Measurements from ENCODE around the gene FAM111A. TPM values are rescaled to one million over a fixed set of nuclear protein-coding genes. Genes with fewer than 3 reads are reported as not detected.

Gene FAM111A
- polyA plus RNA-seq, 1 of the 3 experiments (the other 2 are of a cell fraction) = 5.9 TPM

DNA sequence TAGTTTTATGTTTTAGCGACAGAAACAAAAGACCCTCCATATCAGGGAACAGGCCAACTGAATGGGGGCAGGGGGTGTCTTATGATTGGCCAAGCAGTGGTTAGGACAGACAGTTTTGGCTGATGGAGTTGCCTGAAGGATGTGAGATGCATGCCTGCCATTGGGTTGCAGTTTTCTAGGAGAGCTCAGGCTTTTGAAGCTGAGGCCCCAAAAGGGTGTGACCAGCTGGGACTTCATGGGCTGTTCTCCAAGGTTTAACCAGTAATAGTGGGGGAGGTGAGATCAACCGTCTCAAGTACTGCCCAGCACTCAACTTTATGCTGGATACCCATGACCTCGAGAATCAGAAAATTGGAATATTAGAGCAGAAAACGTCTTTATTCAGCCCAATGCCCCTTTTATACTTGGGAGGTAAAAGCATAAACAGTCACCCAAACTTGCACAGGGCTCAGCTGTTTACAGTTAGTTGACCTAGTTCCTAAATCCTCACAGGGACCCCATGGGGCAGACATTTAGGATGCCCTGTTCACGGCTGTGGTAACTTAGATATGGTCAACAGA, 42.8 kb downstream of the FAM111A start:
- H3K9me2 ChIP-seq = no peaks in the 10 kb centered on the region
- no peaks in the 10 kb centered on the region for H3K9me3 ChIP-seq
- POLR2A ChIA-PET = no interaction called here
- TF ChIP-seq TAF1 (IDR thresholded peaks at IDR 0.05; ENCODE audit: borderline replicate concordance, low read depth, low read length) = no peak
- no peak for TF ChIP-seq SMC3 (IDR thresholded peaks at IDR 0.05; ENCODE audit: low read depth, low read length)
- TF ChIP-seq FOSL2 (IDR thresholded peaks at IDR 0.05; ENCODE audit: borderline replicate concordance, low read depth) = no peak
- TF ChIP-seq, protein P1, sequence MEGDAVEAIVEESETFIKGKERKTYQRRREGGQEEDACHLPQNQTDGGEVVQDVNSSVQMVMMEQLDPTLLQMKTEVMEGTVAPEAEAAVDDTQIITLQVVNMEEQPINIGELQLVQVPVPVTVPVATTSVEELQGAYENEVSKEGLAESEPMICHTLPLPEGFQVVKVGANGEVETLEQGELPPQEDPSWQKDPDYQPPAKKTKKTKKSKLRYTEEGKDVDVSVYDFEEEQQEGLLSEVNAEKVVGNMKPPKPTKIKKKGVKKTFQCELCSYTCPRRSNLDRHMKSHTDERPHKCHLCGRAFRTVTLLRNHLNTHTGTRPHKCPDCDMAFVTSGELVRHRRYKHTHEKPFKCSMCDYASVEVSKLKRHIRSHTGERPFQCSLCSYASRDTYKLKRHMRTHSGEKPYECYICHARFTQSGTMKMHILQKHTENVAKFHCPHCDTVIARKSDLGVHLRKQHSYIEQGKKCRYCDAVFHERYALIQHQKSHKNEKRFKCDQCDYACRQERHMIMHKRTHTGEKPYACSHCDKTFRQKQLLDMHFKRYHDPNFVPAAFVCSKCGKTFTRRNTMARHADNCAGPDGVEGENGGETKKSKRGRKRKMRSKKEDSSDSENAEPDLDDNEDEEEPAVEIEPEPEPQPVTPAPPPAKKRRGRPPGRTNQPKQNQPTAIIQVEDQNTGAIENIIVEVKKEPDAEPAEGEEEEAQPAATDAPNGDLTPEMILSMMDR (IDR thresholded peaks at IDR 0.05) = no peak
- no peak for TF ChIP-seq GATA2 (CRISPR knock-in tag; IDR thresholded peaks at IDR 0.05)
- no peak for TF ChIP-seq RFX5 (IDR thresholded peaks at IDR 0.05; ENCODE audit: low read length)
- TF ChIP-seq NRF1 (IDR thresholded peaks at IDR 0.05; ENCODE audit: low read depth, low read length) = no peak
- no peak for TF ChIP-seq EZH2phosphoT487 (IDR thresholded peaks at IDR 0.05; ENCODE audit: borderline replicate concordance, low read depth)
- TF ChIP-seq SIN3A (IDR thresholded peaks at IDR 0.05; ENCODE audit: borderline replicate concordance, low read depth, low read length) = no peak
- TF ChIP-seq, protein P2, sequence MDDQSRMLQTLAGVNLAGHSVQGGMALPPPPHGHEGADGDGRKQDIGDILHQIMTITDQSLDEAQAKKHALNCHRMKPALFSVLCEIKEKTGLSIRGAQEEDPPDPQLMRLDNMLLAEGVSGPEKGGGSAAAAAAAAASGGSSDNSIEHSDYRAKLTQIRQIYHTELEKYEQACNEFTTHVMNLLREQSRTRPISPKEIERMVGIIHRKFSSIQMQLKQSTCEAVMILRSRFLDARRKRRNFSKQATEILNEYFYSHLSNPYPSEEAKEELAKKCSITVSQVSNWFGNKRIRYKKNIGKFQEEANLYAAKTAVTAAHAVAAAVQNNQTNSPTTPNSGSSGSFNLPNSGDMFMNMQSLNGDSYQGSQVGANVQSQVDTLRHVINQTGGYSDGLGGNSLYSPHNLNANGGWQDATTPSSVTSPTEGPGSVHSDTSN (IDR thresholded peaks at IDR 0.05) = no peak
- no peak for TF ChIP-seq ELF1 (IDR thresholded peaks at IDR 0.05)
- TF ChIP-seq, protein P3, sequence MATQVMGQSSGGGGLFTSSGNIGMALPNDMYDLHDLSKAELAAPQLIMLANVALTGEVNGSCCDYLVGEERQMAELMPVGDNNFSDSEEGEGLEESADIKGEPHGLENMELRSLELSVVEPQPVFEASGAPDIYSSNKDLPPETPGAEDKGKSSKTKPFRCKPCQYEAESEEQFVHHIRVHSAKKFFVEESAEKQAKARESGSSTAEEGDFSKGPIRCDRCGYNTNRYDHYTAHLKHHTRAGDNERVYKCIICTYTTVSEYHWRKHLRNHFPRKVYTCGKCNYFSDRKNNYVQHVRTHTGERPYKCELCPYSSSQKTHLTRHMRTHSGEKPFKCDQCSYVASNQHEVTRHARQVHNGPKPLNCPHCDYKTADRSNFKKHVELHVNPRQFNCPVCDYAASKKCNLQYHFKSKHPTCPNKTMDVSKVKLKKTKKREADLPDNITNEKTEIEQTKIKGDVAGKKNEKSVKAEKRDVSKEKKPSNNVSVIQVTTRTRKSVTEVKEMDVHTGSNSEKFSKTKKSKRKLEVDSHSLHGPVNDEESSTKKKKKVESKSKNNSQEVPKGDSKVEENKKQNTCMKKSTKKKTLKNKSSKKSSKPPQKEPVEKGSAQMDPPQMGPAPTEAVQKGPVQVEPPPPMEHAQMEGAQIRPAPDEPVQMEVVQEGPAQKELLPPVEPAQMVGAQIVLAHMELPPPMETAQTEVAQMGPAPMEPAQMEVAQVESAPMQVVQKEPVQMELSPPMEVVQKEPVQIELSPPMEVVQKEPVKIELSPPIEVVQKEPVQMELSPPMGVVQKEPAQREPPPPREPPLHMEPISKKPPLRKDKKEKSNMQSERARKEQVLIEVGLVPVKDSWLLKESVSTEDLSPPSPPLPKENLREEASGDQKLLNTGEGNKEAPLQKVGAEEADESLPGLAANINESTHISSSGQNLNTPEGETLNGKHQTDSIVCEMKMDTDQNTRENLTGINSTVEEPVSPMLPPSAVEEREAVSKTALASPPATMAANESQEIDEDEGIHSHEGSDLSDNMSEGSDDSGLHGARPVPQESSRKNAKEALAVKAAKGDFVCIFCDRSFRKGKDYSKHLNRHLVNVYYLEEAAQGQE (IDR thresholded peaks at IDR 0.05; ENCODE audit: low read depth, low read length) = no peak
- TF ChIP-seq, protein P4, sequence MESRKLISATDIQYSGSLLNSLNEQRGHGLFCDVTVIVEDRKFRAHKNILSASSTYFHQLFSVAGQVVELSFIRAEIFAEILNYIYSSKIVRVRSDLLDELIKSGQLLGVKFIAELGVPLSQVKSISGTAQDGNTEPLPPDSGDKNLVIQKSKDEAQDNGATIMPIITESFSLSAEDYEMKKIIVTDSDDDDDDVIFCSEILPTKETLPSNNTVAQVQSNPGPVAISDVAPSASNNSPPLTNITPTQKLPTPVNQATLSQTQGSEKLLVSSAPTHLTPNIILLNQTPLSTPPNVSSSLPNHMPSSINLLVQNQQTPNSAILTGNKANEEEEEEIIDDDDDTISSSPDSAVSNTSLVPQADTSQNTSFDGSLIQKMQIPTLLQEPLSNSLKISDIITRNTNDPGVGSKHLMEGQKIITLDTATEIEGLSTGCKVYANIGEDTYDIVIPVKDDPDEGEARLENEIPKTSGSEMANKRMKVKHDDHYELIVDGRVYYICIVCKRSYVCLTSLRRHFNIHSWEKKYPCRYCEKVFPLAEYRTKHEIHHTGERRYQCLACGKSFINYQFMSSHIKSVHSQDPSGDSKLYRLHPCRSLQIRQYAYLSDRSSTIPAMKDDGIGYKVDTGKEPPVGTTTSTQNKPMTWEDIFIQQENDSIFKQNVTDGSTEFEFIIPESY (IDR thresholded peaks at IDR 0.05; ENCODE audit: borderline replicate concordance, low read depth) = no peak
- no peak for TF ChIP-seq NFIC (IDR thresholded peaks at IDR 0.05; ENCODE audit: borderline replicate concordance)
- no peak for TF ChIP-seq FOXM1 (IDR thresholded peaks at IDR 0.05; ENCODE audit: low read depth)
- TF ChIP-seq MXI1 (IDR thresholded peaks at IDR 0.05; ENCODE audit: low read depth, low read length) = no peak
- no peak overlapping the region for H3K4me3 ChIP-seq (ENCODE audit: low read depth in 2 of 2, low read length in 1 of 2)
- no peak for DNase-seq
- no peaks in the 10 kb centered on the region for H3K79me2 ChIP-seq (ENCODE audit: insufficient read depth)
- no peak overlapping the region for H2AFZ ChIP-seq (ENCODE audit: low read depth)
- CTCF ChIA-PET = interaction anchor here (0.9 to 6.2 kb wide), 6 partner anchors 9 to 29 kb away, joined by 3 to 58 read pairs (median 10); partner anchors contain the start of gene DTX4
- no peak overlapping the region for H3K9ac ChIP-seq
- no peaks in the 10 kb centered on the region for H3F3A ChIP-seq (replicated peaks; ENCODE audit: insufficient read depth)
- no peak overlapping the region for H3K4me2 ChIP-seq
- WGBS (ENCODE audit: low lambda C conversion rate) = 42% methylated on average over 5 of the region's 5 CpGs
- no peaks in the 10 kb centered on the region for H3K36me3 ChIP-seq (replicated peaks in 1 of 2; ENCODE audit: control insufficient read depth in 1 of 2, insufficient read depth in 2 of 2, low read length in 1 of 2)
- H3K27me3 ChIP-seq (ENCODE audit: insufficient read depth) = peaks cover 5% of the 10 kb centered on the region; the same call in 1 of the 2 replicates
- H3K27ac ChIP-seq (ENCODE audit: low read depth in 2 of 2, low read length in 1 of 2) = no peak overlapping the region
- no peaks in the 10 kb centered on the region for H3K4me1 ChIP-seq (ENCODE audit: control insufficient read depth in 1 of 2, insufficient read depth in 2 of 2, low read depth in 1 of 2, low read length in 1 of 2)
- H4K20me1 ChIP-seq (ENCODE audit: insufficient read depth) = no peaks in the 10 kb centered on the region
